Measurements from ENCODE around the gene FHIT.

The FHIT gene

DNA sequence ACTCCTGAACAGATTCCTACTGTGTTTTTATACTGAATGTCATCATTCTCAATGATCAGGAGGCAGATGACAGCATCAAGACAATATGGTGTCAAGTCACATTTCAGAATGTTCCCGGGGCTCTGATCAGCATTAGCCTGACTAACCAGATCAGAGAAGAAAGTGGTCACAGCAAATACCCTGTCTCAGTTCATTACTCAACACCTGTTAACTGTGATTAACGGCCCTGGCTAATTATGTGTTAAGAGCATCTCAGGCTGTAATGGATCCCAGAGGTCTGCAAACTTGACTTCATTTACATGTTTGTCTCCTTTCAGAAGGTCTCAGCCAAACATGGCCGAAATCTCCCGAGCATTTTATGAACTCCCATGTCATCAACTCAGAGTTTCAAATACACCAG lies 833.7 kb downstream of the FHIT start:
- DNase-seq (ENCODE audit: low read depth, low spot score), result no peak

- DNase-seq (ENCODE audit: low read depth, low spot score), result no peak
These were observed 837.2 kb downstream of the FHIT start for GRCh38 chr3:60414011-60414410.

- DNase-seq (ENCODE audit: low read depth, low spot score), result no peak
These were observed 837.7 kb downstream of the FHIT start for GRCh38 chr3:60413551-60413950.

DNA sequence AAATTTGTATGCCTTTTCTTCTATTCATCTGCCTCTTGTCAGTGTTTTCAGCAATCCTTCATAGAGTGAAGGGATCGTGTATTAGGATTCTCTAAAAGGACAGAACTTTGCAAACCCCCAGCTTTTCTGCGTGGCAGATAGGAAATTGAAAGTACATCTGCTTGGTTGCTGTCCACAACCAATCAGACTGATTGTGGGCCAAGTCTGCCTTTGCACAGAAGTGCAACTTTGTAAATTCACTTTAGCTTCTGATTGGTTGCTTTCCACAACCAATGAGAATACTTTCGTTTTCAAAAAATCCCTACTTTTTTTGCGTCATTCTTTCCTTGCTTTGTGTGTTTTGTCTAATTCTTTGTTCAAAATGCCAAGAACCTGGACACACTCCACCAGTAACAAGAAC lies 847.4 kb downstream of the FHIT start:
- no peak for DNase-seq (ENCODE audit: low read depth, low spot score)

GRCh38 chr3:60402931-60403330 lies 848.3 kb downstream of the FHIT start:
- DNase-seq (ENCODE audit: low read depth, low spot score), result no peak

GRCh38 chr3:60399861-60400845 lies 851.1 kb downstream of the FHIT start:
- DNase-seq (ENCODE audit: low read depth, low spot score), result peak; percentile 14

- peak; percentile 43 for DNase-seq (ENCODE audit: low read depth, low spot score)
These were observed 852.0 kb downstream of the FHIT start for GRCh38 chr3:60399292-60399691.

DNA sequence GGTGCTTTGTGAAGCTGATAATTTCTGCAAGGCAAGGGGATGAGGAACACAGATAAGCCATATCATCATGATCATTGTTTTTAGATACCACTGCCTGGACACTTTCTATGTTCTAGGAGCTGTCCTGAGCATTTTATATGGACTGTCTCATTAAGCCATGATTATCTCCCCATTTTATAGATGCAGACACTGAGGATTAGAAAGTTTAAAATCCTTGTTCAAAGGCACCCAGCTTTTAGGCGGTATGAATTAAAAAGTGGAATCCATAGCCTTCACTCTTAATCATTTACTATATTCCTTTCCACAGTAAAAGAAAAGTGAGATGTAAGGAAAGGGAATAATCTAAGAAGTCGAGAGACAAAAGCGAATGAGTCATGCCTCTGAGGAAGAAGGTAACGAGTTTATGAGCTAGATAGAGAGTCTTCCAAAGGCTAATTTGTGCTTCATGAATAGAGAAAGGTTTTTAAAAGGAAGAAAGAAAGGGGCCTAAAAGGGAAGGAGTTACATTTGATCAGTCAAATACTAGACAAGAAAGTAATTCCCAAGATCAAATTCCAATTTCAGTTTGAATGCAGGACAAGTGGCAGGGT lies 856.0 kb downstream of the FHIT start:
- no peak for DNase-seq (ENCODE audit: low read depth, low spot score)

- DNase-seq (ENCODE audit: low read depth, low spot score), result no peak
These were observed 857.3 kb downstream of the FHIT start for GRCh38 chr3:60393946-60394345.

DNA sequence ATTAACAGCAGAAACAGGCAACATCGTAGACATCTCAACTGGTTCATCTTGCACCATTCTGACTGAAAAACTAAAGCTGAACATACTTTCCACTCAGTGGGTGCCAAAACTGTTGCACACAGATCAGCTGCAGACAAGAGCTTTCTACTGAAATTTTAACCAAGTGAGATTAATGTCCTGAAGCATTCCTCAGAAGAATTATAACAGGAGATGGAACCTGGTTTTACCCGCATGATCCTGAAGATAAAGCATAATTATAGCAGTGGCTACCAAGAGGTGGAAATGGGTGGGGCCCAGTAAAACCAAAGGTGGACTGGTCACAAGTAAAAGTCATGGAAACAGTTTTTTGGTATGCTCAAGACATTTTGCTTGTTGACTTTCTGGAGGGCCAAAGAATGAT lies 858.8 kb downstream of the FHIT start:
- DNase-seq (ENCODE audit: low read depth, low spot score), result no peak

- no peak for DNase-seq (ENCODE audit: low read depth, low spot score)
These were observed 860.0 kb downstream of the FHIT start for GRCh38 chr3:60391292-60391691.

GRCh38 chr3:60388731-60389130 lies 862.5 kb downstream of the FHIT start:
- DNase-seq (ENCODE audit: low read depth, low spot score), result no peak

GRCh38 chr3:60386306-60386705 lies 864.9 kb downstream of the FHIT start:
- DNase-seq (ENCODE audit: low read depth, low spot score), result no peak

DNA sequence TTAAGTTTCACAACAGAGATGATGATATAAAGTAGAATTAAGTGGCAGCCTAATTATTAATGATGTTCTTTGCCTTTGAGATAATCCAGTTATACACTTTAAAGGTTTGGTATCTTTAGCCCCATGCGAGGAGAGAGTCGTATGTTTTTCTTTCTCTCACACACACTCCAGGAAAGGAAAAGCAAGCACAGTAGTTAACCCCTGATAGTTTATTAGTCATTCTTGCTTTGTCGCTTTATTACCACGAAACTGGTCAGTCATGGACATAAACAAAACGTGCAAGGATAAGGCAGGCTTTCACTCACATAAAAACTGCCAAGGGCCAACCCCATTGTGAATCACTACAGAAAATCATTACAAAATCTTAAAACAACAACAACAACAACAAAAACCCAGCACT lies 866.9 kb downstream of the FHIT start:
- peak; percentile 68 for DNase-seq (ENCODE audit: low read depth, low spot score)

DNA sequence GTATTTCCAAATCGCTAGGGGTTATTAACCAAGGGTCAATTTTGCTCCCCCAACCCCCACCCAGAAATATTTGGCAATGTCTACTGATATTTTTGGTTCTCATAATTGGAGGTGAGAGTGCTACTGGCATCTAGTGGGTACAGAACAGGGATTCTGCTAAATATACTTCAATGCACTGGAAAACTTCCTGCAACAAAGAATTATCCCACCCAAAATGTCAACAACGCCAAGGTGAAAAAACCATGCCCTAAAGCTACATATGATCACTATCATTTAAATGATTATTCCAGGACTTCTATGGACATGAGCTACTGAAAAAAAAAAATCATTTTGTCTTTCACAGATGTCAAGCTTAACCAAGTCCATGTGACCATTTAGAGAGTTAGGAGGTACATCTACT lies 867.9 kb downstream of the FHIT start:
- DNase-seq (ENCODE audit: low read depth, low spot score), result no peak

DNA sequence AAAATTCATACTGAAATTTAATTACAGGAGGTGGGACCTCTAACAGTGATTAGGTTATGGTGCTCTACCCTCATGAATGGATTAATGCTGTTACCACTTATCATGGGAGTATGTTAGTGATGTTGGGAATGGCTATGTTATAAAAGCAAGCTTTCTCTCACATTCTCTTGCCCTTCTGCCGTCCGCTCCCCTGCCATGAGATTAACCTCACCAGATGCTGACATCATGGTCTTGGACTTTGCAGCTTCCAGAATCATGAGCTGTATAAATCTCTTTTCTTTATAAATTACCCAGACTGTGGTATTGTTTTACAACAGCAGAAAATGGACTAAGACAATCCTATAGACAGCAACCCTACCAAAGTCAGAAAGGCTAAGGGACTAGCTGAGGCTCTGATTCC lies 884.8 kb downstream of the FHIT start:
- peak; percentile 29 for DNase-seq (ENCODE audit: low read depth, low spot score)

DNA sequence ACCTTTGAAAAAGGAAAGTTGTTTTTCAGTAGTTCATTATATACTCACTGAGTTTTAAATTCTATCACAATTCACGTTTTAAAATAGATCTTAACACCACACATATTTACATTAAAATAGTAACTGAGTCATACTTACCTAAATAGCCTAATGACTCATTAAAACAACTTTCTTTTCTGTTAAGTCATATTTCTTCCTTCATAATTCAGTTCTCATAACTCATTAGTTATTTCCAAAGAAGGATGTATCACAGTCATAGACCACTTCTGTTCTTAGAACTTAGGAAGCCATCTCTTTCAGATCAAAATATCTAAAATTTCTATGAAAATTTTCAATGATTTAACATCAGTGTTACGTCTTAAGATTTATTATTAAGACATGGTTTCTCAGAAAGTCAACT lies 885.9 kb downstream of the FHIT start:
- no peak for DNase-seq (ENCODE audit: low read depth, low spot score)

DNA sequence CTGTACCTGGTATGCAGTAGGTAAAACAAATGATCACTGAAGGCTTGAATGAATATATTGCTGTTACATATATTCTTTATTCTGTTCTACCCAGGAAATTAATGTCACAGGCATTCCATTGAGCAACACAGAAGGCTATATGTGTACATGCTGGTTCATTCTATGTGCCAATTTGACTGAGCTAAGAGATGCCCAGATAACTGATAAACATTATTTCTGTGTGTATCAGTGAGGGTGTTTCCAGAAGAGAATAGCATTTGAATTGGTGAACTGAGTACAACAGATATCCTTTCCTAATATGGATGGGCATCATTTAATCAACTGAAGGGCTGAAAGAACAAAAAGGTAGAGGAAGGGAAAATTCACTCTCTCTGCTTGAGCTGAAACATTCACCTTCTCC lies 886.8 kb downstream of the FHIT start:
- no peak for DNase-seq (ENCODE audit: low read depth, low spot score)

- DNase-seq (ENCODE audit: low read depth, low spot score), result peak; percentile 40
These were observed 887.4 kb downstream of the FHIT start for GRCh38 chr3:60363817-60364216.

DNA sequence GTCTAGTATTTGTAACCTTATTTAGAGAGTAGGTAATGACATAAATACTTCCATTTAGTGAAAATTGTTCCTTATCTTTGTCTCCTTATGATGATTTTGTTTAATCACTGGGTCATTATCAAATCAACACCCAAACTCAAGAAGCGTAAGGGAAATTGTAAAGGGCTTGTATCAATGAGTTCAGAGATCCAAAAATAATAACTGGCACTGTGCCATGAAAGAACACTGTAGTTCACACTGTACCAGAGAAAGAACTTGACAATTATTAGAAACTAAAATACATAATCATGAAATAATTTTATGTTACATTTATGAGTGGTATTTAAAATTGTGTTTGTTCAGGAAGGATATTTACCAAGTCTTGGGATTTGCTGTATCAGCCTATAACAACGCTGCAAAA lies 895.4 kb downstream of the FHIT start:
- DNase-seq (ENCODE audit: low read depth, low spot score), result no peak

DNA sequence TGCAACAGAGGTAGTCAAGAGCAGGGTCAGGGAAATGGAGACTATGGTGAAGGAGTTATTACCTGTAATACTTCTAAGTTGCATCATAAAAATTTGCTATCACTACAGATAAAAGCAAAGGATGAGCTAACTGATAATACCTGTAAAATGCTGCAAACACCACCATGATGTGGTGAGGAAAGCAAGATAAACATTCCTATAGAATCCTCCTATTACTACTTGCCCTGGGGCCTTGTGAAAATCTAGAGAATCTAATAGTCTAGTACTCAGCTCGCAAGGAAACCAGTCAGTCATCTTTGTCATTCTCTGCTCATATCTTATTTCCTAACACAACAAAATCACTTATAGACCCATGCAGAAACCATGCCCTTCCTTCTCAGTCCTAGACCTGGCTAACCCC lies 899.8 kb downstream of the FHIT start:
- DNase-seq (ENCODE audit: low read depth, low spot score), result no peak

DNA sequence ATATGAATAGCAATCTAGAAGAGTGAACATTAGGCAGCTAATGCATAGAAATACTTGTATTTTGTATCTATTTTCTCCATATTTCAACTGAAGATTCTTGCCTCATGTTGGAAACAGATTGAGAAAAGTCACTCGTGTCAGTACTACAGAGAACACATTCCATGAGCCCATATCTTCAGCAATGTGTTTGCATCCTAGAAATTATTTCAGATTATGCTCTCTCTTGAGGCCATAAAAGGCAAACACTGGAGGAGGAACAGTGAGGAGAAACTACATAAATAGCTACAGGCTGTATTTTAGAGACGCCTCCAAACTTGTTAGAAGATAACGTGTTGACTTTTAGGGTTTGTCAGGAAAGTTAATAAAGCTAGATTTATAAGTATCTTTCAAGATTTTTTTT lies 906.9 kb downstream of the FHIT start:
- no peak for DNase-seq (ENCODE audit: low read depth, low spot score)

DNA sequence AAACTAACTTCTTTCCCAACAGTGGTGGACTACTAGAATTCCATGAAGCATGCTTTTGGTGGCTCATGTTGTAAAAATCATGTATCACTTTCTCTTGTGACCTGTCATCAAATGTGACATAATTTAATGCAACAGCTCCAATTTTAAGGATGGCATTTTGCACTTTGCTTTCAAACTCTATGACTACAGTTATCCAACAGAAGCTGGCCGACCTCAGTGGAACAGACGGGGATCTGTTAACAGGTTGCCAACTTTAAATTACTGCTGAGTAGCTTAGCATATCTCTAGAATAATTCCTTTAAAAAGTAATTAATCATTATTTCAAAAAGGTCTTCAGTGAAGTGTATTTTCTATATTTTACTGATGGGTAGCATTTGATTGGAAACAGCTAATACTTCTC lies 907.4 kb downstream of the FHIT start:
- DNase-seq (ENCODE audit: low read depth, low spot score), result no peak

All from astrocyte of the hippocampus (primary cell).